ENCODE results near the gene STPG1.

GRCh38 chr1:24426744-24427544 lies 13.4 kb upstream of the STPG1 start:
- TF ChIP-seq POLR2A (IDR thresholded peaks at IDR 0.05; ENCODE audit: low read depth, low read length) (no peak), CTCF (IDR thresholded peaks at IDR 0.05; ENCODE audit: extremely low read depth in 1 of 2, insufficient read depth in 1 of 2, low read depth in 1 of 2, low read length in 2 of 2) (no peak), GATA2 (IDR thresholded peaks at IDR 0.05; ENCODE audit: insufficient read depth, insufficient read length, low read depth, low read length) (no peak), EZH2 (IDR thresholded peaks at IDR 0.05; ENCODE audit: borderline replicate concordance, low read depth, low read length, severe bottlenecking) (no peak), POLR2AphosphoS5 (IDR thresholded peaks at IDR 0.05; ENCODE audit: insufficient read depth, low read depth, low read length) (no peak), MYC (IDR thresholded peaks at IDR 0.05; ENCODE audit: low read depth, low read length) (no peak), FOS (IDR thresholded peaks at IDR 0.05; ENCODE audit: borderline replicate concordance, insufficient read depth, low read length) (no peak), MAX (IDR thresholded peaks at IDR 0.05; ENCODE audit: insufficient read depth, insufficient read length) (no peak), JUN (IDR thresholded peaks at IDR 0.05; ENCODE audit: borderline replicate concordance, insufficient read depth, insufficient read length, low read depth) (no peak)

Data from endothelial cell of umbilical vein (primary cell).